PC-9 (cell line): ENCODE data around the gene TDRD9.

ENCODE experiments used
- CTCF ChIP-seq: fragments of 200-600 bp; sonication (generic); conservative IDR thresholded peaks from 2 replicates; pipeline ENCODE4 v1.6.1; 2017; ENCODE audit warnings: mixed run types, antibody characterized with exemption, mild to moderate bottlenecking, moderate library complexity
- EZH2 ChIP-seq: fragments of 200-600 bp; sonication (generic); IDR thresholded peaks from 2 replicates; pipeline ENCODE4 v1.8.0; 2017; ENCODE audit warnings: antibody characterized with exemption, low read depth

GRCh38 chr14:104091927-104092771 is 163.9 kb downstream of the TDRD9 start:
- no peak for TF ChIP-seq CTCF
- TF ChIP-seq EZH2 = no peak
